K562 (cell line): ENCODE data around the gene HIVEP3. TPM values are rescaled to one million over a fixed set of nuclear protein-coding genes. Genes with fewer than 3 reads are reported as not detected.

Experiments used
- ATAC-seq: fragments of 200-7000 bp; cut with Tn5 transposase; 3 replicates; pipeline ENCODE4 v1.9.1; 2020; ENCODE audit warnings: moderate library complexity
- BruUV-seq: library from RNA; stranded (reverse); fragments of 400-500 nt; replicated peaks from 2 replicates; lab custom pipeline; 2021; lab: Mats Ljungman, UMichigan
- CTCF ChIA-PET: fragments of 300-600 bp; formaldehyde crosslinking; extraction: SDS; loops from one replicate; lab custom pipeline; 2021; ENCODE audit warnings: low intra/inter-chr PET ratio; lab: Yijun Ruan, JAX
- POLR2A ChIA-PET: fragments of 300-600, 350-650 bp; sonication (Branson Sonifier 250); formaldehyde crosslinking; extraction: SDS; loops from one replicate; lab custom pipeline; 2021; ENCODE audit warnings: antibody characterized with exemption, inconsistent platforms; lab: Yijun Ruan, JAX
- DNase-seq, 4 experiments: peaks; one replicate each; pipeline versions ENCODE4 v3.0.0 to v3.0.0-alpha.2; 2011 to 2018; ENCODE audit warnings: low spot score in 3 of 4, mixed read lengths in 3 of 4; ENCODE audit errors: extremely low read depth in 1 of 4
- FAIRE-seq: peaks from 2 replicates; lab custom pipeline; 2011; peaks lifted over from hg19 to GRCh38; lab: Jason Lieb, UNC
- H2AFZ ChIP-seq: 2 replicates; pipeline ENCODE4 v1.6.0; 2011; ENCODE audit warnings: low read depth, low read length, control low read depth, inconsistent platforms
- H3K27ac ChIP-seq: fragments of 200-600 bp; 3 replicates; pipeline ENCODE4 v1.8.0; 2011; ENCODE audit warnings: low read depth, mild to moderate bottlenecking, control low read depth, inconsistent platforms, low read length, moderate library complexity, mixed read lengths; ENCODE audit errors: extremely low read depth
- H3K27me3 ChIP-seq, 2 experiments: fragments of 300-600 bp in 1 of 2; 2 replicates in 1 of 2; 3 replicates in 1 of 2; pipeline versions ENCODE4 v1.6.0 to v1.8.0; 2011; ENCODE audit warnings: inconsistent platforms in 2 of 2, low read length in 2 of 2, mild to moderate bottlenecking in 1 of 2, mixed read lengths in 1 of 2, moderate library complexity in 1 of 2; ENCODE audit not compliant: control insufficient read depth in 2 of 2, insufficient read depth in 2 of 2
- H3K36me3 ChIP-seq: fragments of 300-600 bp; 3 replicates; pipeline ENCODE4 v1.8.0; 2011; ENCODE audit warnings: mild to moderate bottlenecking, low read length, inconsistent platforms; ENCODE audit not compliant: control insufficient read depth, insufficient read depth
- H3K4me1 ChIP-seq, 2 experiments: fragments of 200-600 bp in 1 of 2; replicated peaks in 1 of 2; 2 replicates in 1 of 2; 3 replicates in 1 of 2; pipeline versions ENCODE4 v1.5.1 to v1.8.0; 2011; ENCODE audit warnings: inconsistent platforms in 2 of 2, low read length in 2 of 2, mild to moderate bottlenecking in 1 of 2, mixed read lengths in 1 of 2, moderate library complexity in 1 of 2; ENCODE audit not compliant: control insufficient read depth in 2 of 2, insufficient read depth in 2 of 2
- H3K4me2 ChIP-seq: 2 replicates; pipeline ENCODE4 v1.6.1; 2011; ENCODE audit warnings: low read length, control low read depth, inconsistent platforms, mixed read lengths; ENCODE audit not compliant: insufficient read depth
- H3K4me3 ChIP-seq: fragments of 200-600 bp; sonication (generic), shearing (Covaris generic); 2 replicates; pipeline ENCODE4 v1.5.1; 2016; ENCODE audit warnings: control low read depth, inconsistent platforms
- H3K79me2 ChIP-seq: fragments of 200-600 bp; 3 replicates; pipeline ENCODE4 v1.8.0; 2011; ENCODE audit warnings: low read length, inconsistent platforms; ENCODE audit not compliant: control insufficient read depth, insufficient read depth
- H3K9ac ChIP-seq, 2 experiments: 2 replicates each; pipeline versions ENCODE4 v1.6.0 to v1.6.1; 2011; ENCODE audit warnings: low read depth in 2 of 2, low read length in 2 of 2, control low read depth in 1 of 2, inconsistent platforms in 1 of 2, mild to moderate bottlenecking in 1 of 2, mixed read lengths in 1 of 2; ENCODE audit not compliant: insufficient read depth in 1 of 2
- H3K9me1 ChIP-seq: one replicate; pipeline ENCODE4 v1.6.0; 2011; ENCODE audit warnings: inconsistent platforms, mild to moderate bottlenecking, low read length, moderate library complexity; ENCODE audit not compliant: control insufficient read depth, insufficient read depth
- H3K9me3 ChIP-seq: replicated peaks from 2 replicates; pipeline ENCODE4 v1.5.1; 2011; ENCODE audit warnings: low read depth, low read length, inconsistent platforms; ENCODE audit not compliant: control insufficient read depth, insufficient read depth
- H4K20me1 ChIP-seq: replicated peaks from 2 replicates; pipeline ENCODE4 v1.6.1; 2011; ENCODE audit warnings: low read length, inconsistent platforms, mixed read lengths; ENCODE audit not compliant: control insufficient read depth, insufficient read depth
- BRD4 ChIP-seq: fragments of 200-600 bp; sonication (generic); IDR thresholded peaks from 2 replicates; pipeline ENCODE4 v1.6.1; 2017; ENCODE audit warnings: inconsistent platforms
- E2F3 ChIP-seq: fragments of 250-450 bp; sonication (Bioruptor Pico); IDR thresholded peaks from 2 replicates; pipeline ENCODE4 v1.4.0; 2020; ENCODE audit warnings: mild to moderate bottlenecking
- EP400 ChIP-seq: fragments of 450-650 bp; IDR thresholded peaks from 2 replicates; pipeline ENCODE4 v1.6.1; 2017; ENCODE audit warnings: antibody characterized with exemption, mild to moderate bottlenecking, moderate library complexity
- GABPB1 ChIP-seq: sonication (generic); formaldehyde crosslinking; IDR thresholded peaks from 2 replicates; pipeline ENCODE4 v1.8.0; 2022; ENCODE audit warnings: mild to moderate bottlenecking, missing genetic modification reagents
- KLF10 ChIP-seq: fragments of 250-450 bp; sonication (Bioruptor Pico); IDR thresholded peaks from 2 replicates; pipeline ENCODE4 v1.6.1; 2021; ENCODE audit warnings: matching md5 sums
- NFYB ChIP-seq: IDR thresholded peaks from 2 replicates; pipeline ENCODE4 v1.6.1; 2011; ENCODE audit warnings: mild to moderate bottlenecking, moderate library complexity; ENCODE audit not compliant: insufficient read length; ENCODE audit errors: extremely low read depth
- PTTG1 ChIP-seq: fragments of 450-650 bp; IDR thresholded peaks from 2 replicates; pipeline ENCODE4 v1.6.1; 2016; ENCODE audit warnings: low read depth, mild to moderate bottlenecking, missing genetic modification characterization, missing compliant biosample characterization
- SREBF2 ChIP-seq: sonication (generic); formaldehyde crosslinking; IDR thresholded peaks from 2 replicates; pipeline ENCODE4 v1.4.0; 2020; ENCODE audit warnings: mild to moderate bottlenecking, missing genetic modification reagents
- STAT5B ChIP-seq: fragments of 250-450 bp; sonication (Bioruptor Pico); IDR thresholded peaks from 2 replicates; pipeline ENCODE4 v1.8.0; 2021; ENCODE audit warnings: mild to moderate bottlenecking, inconsistent platforms
- TEAD4 ChIP-seq, 2 experiments: sonication (generic) in 1 of 2; formaldehyde crosslinking in 1 of 2; IDR thresholded peaks; 2 replicates each; pipeline versions ENCODE4 v1.6.1 to v1.8.0; 2012 to 2022; ENCODE audit warnings: borderline replicate concordance in 1 of 2, inconsistent platforms in 1 of 2, low read length in 1 of 2, mild to moderate bottlenecking in 1 of 2, missing genetic modification reagents in 1 of 2
- ZKSCAN1 ChIP-seq: fragments of 150-350 bp; IDR thresholded peaks from 2 replicates; pipeline ENCODE4 v1.6.1; 2016; ENCODE audit warnings: low read depth, low read length
- ZNF696 ChIP-seq: fragments of 250-450 bp; sonication (Bioruptor Pico); conservative IDR thresholded peaks from 2 replicates; pipeline ENCODE4 v1.4.0; 2020; ENCODE audit warnings: mild to moderate bottlenecking, moderate library complexity
- ZNF780A ChIP-seq: fragments of 250-450 bp; sonication (Bioruptor Pico); IDR thresholded peaks from 2 replicates; pipeline ENCODE4 v1.5.0; 2021; ENCODE audit warnings: mild to moderate bottlenecking
- in situ Hi-C: fragments of 300-500 bp; cut with MboI; formaldehyde crosslinking; loops from 4 replicates; pipeline ENCODE4 v1.15.0; 2018; ENCODE audit warnings: inconsistent platforms, mixed read lengths
- intact Hi-C: fragments of 100-400 bp; cut with micrococcal nuclease; formaldehyde crosslinking; loops from 2 replicates; pipeline ENCODE4 v1.14.2; 2022
- polyA plus RNA-seq, 8 experiments: library from polyadenylated mRNA; depleted of rRNA in 4 of 8; stranded (reverse) in 5 of 8; unstranded in 3 of 8; fragments of >200 nt; fragmentation: Nextera tagmentation in 2 of 8; fragmentation: Illumina TruSeq in 1 of 8; extraction: Ambion mirVana in 2 of 8; extraction: Trizol in 1 of 8; gene quantifications; 2 replicates each; pipeline versions ENCODE4 v1.2.1 to v1.2.3, GENCODE V29; 2011 to 2014; ENCODE audit warnings: inconsistent platforms in 1 of 8, missing spikeins in 1 of 8
- total RNA-seq, 7 experiments: library from RNA; depleted of rRNA in 6 of 7; stranded (reverse); fragments of >200 nt in 6 of 7; fragmentation: Illumina TruSeq in 2 of 7; extraction: Trizol in 2 of 7; gene quantifications; 2 replicates each; pipeline versions ENCODE4 v1.2.1 to v1.2.3, GENCODE V29; 2011 to 2021; ENCODE audit warnings: low replicate concordance in 1 of 7
- TF ChIP-seq, protein P1 (sequence below): fragments of 450-650 bp; IDR thresholded peaks from 2 replicates; pipeline ENCODE4 v1.6.1; 2016; ENCODE audit warnings: borderline replicate concordance
- TF ChIP-seq, protein P2 (sequence below): sonication (generic); formaldehyde crosslinking; IDR thresholded peaks from 2 replicates; pipeline ENCODE4 v1.8.0; 2023; ENCODE audit warnings: missing genetic modification reagents, mild to moderate bottlenecking, borderline replicate concordance
- TF ChIP-seq, protein P3 (sequence below): fragments of 450-650 bp; conservative IDR thresholded peaks from 2 replicates; pipeline ENCODE4 v1.6.1; 2016; ENCODE audit warnings: missing genetic modification characterization, low read depth, mild to moderate bottlenecking, missing compliant biosample characterization, moderate library complexity

Gene HIVEP3
- total and polyA plus RNA-seq, 9 of the 15 experiments (the other 6 are each of a cell fraction or from before 2014, with no cell fraction given), result 0.09 to 0.58 (median 0.34) TPM; not detected in 1

DNA sequence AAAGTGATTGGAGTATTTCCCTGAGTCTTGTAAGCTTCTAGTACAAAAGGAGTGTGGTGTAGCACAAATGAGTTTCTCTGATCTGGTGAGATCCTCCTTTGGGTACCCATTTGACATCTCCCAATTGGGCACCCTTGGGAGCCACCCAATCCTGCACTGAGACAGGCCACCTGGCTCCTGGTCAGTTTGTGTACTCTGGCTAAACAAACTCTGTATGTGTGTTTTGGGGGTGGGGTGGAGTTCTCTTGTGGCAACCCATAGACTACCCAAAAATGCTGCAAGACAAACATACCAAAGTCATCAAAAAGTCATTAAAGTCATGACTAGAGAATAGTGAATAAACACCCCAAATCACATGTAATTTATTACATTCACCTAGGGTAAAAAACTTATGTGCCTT lies 8.4 kb upstream of the HIVEP3 start:
- intact Hi-C loops (no loop called here), in situ Hi-C loops (no loop called here)
- H3K4me1 ChIP-seq, result no peaks in the 10 kb centered on the region
- H3K27ac ChIP-seq, result no peak overlapping the region
- BruUV-seq, result no TSS peak
- H2AFZ ChIP-seq, result no peak overlapping the region
- no peaks in the 10 kb centered on the region for H3K9me3 ChIP-seq
- no peaks in the 10 kb centered on the region for H3K79me2 ChIP-seq
- H3K36me3 ChIP-seq, result no peaks in the 10 kb centered on the region
- H3K9me1 ChIP-seq, result no peaks in the 10 kb centered on the region
- FAIRE-seq (no peak), DNase-seq (no peak), ATAC-seq (no peak)
- CTCF ChIA-PET, result no interaction called here
- H3K4me3 ChIP-seq, result no peak overlapping the region
- 0 out of 5 replicates have a peak, but pooled peaks cover 0 to 2% of the 10 kb centered on the region in 2 experiments for H3K27me3 ChIP-seq
- H3K9ac ChIP-seq, result no peak overlapping the region
- H4K20me1 ChIP-seq, result no peaks in the 10 kb centered on the region
- POLR2A ChIA-PET, result interaction anchor here (1.4 kb wide), 1 partner anchor 35 kb away, joined by 5 read pairs; no protein-coding TSS in a partner anchor
- H3K4me2 ChIP-seq, result no peak overlapping the region
- TF ChIP-seq SREBF2 (no peak), BRD4 (no peak), STAT5B (no peak), ZNF780A (CRISPR knock-in tag) (no peak), ZKSCAN1 (no peak), EP400 (no peak), NFYB (no peak), E2F3 (CRISPR knock-in tag) (no peak), ZNF696 (CRISPR knock-in tag) (no peak), GABPB1 (CRISPR knock-in tag) (no peak), TEAD4 (IDR thresholded peaks at IDR 0.05; ENCODE audit: low read length) (no peak), TEAD4 (CRISPR knock-in tag; IDR thresholded peaks at IDR 0.05; ENCODE audit: borderline replicate concordance) (no peak), PTTG1 (no peak), KLF10 (CRISPR knock-in tag) (no peak)
- TF ChIP-seq, protein P1, sequence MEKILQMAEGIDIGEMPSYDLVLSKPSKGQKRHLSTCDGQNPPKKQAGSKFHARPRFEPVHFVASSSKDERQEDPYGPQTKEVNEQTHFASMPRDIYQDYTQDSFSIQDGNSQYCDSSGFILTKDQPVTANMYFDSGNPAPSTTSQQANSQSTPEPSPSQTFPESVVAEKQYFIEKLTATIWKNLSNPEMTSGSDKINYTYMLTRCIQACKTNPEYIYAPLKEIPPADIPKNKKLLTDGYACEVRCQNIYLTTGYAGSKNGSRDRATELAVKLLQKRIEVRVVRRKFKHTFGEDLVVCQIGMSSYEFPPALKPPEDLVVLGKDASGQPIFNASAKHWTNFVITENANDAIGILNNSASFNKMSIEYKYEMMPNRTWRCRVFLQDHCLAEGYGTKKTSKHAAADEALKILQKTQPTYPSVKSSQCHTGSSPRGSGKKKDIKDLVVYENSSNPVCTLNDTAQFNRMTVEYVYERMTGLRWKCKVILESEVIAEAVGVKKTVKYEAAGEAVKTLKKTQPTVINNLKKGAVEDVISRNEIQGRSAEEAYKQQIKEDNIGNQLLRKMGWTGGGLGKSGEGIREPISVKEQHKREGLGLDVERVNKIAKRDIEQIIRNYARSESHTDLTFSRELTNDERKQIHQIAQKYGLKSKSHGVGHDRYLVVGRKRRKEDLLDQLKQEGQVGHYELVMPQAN, result no peak
- TF ChIP-seq, protein P2, sequence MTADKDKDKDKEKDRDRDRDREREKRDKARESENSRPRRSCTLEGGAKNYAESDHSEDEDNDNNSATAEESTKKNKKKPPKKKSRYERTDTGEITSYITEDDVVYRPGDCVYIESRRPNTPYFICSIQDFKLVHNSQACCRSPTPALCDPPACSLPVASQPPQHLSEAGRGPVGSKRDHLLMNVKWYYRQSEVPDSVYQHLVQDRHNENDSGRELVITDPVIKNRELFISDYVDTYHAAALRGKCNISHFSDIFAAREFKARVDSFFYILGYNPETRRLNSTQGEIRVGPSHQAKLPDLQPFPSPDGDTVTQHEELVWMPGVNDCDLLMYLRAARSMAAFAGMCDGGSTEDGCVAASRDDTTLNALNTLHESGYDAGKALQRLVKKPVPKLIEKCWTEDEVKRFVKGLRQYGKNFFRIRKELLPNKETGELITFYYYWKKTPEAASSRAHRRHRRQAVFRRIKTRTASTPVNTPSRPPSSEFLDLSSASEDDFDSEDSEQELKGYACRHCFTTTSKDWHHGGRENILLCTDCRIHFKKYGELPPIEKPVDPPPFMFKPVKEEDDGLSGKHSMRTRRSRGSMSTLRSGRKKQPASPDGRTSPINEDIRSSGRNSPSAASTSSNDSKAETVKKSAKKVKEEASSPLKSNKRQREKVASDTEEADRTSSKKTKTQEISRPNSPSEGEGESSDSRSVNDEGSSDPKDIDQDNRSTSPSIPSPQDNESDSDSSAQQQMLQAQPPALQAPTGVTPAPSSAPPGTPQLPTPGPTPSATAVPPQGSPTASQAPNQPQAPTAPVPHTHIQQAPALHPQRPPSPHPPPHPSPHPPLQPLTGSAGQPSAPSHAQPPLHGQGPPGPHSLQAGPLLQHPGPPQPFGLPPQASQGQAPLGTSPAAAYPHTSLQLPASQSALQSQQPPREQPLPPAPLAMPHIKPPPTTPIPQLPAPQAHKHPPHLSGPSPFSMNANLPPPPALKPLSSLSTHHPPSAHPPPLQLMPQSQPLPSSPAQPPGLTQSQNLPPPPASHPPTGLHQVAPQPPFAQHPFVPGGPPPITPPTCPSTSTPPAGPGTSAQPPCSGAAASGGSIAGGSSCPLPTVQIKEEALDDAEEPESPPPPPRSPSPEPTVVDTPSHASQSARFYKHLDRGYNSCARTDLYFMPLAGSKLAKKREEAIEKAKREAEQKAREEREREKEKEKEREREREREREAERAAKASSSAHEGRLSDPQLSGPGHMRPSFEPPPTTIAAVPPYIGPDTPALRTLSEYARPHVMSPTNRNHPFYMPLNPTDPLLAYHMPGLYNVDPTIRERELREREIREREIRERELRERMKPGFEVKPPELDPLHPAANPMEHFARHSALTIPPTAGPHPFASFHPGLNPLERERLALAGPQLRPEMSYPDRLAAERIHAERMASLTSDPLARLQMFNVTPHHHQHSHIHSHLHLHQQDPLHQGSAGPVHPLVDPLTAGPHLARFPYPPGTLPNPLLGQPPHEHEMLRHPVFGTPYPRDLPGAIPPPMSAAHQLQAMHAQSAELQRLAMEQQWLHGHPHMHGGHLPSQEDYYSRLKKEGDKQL (CRISPR knock-in tag), result no peak
- TF ChIP-seq, protein P3, sequence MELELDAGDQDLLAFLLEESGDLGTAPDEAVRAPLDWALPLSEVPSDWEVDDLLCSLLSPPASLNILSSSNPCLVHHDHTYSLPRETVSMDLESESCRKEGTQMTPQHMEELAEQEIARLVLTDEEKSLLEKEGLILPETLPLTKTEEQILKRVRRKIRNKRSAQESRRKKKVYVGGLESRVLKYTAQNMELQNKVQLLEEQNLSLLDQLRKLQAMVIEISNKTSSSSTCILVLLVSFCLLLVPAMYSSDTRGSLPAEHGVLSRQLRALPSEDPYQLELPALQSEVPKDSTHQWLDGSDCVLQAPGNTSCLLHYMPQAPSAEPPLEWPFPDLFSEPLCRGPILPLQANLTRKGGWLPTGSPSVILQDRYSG (tag), result no peak
